IPS-18a (cell line): ENCODE results near the gene INPP5A.
"Not testable (repeated sequence)": the region's sequence is repeated elsewhere in the genome, so short reads cannot be mapped to it uniquely, and the experiment has no call there.

Experiments used
- H3K27ac ChIP-seq: one replicate; pipeline ENCODE4 v1.5.1; 2013; ENCODE audit warnings: low read length
- H3K27me3 ChIP-seq: one replicate; pipeline ENCODE4 v1.6.1; 2013; ENCODE audit warnings: mild to moderate bottlenecking, low read length; ENCODE audit not compliant: control insufficient read depth, insufficient read depth
- H3K36me3 ChIP-seq: one replicate; pipeline ENCODE4 v1.6.1; 2013; ENCODE audit warnings: low read depth, low read length; ENCODE audit not compliant: control insufficient read depth
- H3K4me1 ChIP-seq: one replicate; pipeline ENCODE4 v1.6.1; 2013; ENCODE audit warnings: low read depth, low read length; ENCODE audit not compliant: control insufficient read depth
- H3K4me3 ChIP-seq: one replicate; pipeline ENCODE4 v1.5.1; 2013; ENCODE audit warnings: low read length
- H3K9ac ChIP-seq: one replicate; pipeline ENCODE4 v1.6.1; 2013; ENCODE audit warnings: mild to moderate bottlenecking, low read length, moderate library complexity
- H3K9me3 ChIP-seq: one replicate; pipeline ENCODE4 v1.6.1; 2013; ENCODE audit warnings: low read depth, low read length; ENCODE audit not compliant: control insufficient read depth

Gene INPP5A

DNA sequence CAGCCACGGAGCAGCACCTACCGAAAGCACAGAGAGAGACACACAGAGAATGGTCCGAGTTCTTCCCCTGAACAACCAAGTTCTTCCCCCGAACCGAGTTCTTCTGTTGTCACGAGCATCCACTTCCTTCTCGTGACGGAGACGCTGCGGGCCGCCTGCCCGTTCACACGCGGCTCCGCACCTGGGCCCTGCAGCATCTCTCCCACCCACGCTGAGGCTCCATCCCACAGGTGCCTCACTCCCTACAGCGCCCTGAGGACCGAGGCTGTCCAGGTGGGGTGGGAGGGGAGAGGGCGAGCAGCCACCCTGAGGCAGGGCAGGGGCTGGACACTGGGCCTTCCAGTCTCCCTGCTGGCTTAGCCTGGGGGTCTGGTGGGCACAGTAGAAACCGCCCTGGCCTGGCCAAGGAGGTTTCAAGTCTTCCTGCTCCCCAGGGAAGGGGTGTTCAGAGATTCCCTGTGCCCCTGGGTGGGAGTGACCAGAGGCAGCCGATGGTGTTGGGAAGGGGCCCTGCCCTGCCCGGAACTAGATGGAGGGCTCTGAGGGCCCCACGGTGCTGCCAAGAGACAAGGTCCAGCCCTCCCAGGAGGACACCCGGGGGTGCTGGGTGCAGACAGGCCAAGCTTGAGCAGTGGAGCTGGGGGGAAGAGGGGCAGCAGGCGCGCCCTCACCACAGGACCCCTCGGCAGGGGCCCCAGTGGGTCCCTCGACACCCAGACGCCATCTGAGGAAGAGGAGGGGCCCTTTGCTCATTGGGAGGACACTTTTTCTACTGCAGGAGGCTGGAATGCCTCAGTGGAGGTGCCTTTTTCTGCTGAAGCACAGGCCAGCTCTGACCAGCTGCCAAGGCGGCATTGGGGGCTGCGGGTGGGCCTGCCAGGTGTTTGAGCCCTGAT lies 253.6 kb downstream of the INPP5A start:
- H3K9me3 ChIP-seq = no peaks in the 10 kb centered on the region
- H3K36me3 ChIP-seq = no peaks in the 10 kb centered on the region
- H3K27ac ChIP-seq = no peak overlapping the region
- peaks cover 56% of the 10 kb centered on the region for H3K27me3 ChIP-seq
- H3K9ac ChIP-seq = no peak overlapping the region
- no peaks in the 10 kb centered on the region for H3K4me1 ChIP-seq
- no peak overlapping the region for H3K4me3 ChIP-seq

DNA sequence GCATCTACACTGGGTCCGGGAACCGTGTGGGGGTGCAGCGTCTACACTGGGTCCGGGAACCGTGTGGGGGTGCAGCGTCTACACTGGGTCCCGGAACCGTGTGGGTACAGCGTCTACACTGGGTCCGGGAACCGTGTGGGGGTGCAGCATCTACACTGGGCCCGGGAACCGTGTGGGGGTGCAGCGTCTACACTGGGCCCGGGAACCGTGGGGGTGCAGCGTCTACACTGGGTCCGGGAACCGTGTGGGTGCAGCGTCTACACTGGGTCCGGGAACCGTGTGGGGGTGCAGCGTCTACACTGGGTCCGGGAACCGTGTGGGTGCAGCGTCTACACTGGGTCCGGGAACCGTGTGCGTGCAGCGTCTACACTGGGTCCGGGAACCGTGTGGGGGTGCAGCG lies 254.5 kb downstream of the INPP5A start:
- not testable (repeated sequence) for H3K4me1 ChIP-seq, H3K4me3 ChIP-seq, H3K36me3 ChIP-seq, H3K9me3 ChIP-seq, H3K9ac ChIP-seq, H3K27ac ChIP-seq
- peaks cover 47% of the 10 kb centered on the region for H3K27me3 ChIP-seq

DNA sequence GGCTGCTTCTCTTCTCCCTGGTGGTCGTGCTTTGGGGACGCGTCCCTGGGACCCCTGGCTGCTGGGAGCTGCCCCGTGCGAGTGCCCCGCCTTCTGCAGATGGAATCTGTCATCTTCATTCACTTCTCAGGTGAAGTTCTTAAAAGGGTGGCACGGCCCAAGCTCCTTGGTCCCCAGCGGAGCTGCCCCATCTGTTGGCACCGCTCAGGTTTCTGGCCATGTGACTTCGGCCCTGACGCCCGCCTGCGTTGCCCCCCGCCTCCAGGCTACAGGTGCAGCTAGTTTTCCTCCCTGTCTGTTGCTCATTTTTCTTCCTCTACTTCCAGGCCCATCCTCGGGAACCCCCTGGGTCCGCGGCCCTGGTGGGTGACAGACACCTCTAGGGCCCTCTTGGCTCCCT lies 255.2 kb downstream of the INPP5A start:
- Histone ChIP-seq H3K27ac (no peak overlapping the region), H3K27me3 (peaks cover 40% of the 10 kb centered on the region), H3K4me3 (no peak overlapping the region), H3K4me1 (no peaks in the 10 kb centered on the region), H3K9me3 (no peaks in the 10 kb centered on the region), H3K9ac (no peak overlapping the region), H3K36me3 (no peaks in the 10 kb centered on the region)

DNA sequence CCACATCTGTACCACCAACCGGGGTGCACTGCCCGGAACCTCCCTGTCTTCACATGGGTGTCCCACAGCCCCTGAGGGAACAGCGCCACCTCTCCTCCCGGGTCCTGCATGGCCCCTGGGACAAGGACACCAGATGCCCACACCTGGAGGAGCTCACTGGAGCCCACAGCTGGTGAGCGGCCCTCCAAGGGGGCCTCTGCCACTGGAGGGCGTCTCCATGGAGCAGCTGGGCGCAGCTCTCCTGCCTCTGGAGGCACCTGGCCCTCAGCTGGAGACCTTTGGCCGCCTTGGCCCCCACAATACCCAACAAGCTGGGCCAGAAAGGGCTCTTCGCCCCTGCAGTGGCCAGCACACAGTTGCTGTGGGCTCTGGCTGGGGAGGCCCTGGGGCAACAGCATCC lies 255.6 kb downstream of the INPP5A start:
- H3K9me3 ChIP-seq = no peaks in the 10 kb centered on the region
- H3K4me1 ChIP-seq = no peaks in the 10 kb centered on the region
- no peak overlapping the region for H3K9ac ChIP-seq
- H3K4me3 ChIP-seq = no peak overlapping the region
- no peaks in the 10 kb centered on the region for H3K36me3 ChIP-seq
- H3K27me3 ChIP-seq = peaks cover 36% of the 10 kb centered on the region
- no peak overlapping the region for H3K27ac ChIP-seq

DNA sequence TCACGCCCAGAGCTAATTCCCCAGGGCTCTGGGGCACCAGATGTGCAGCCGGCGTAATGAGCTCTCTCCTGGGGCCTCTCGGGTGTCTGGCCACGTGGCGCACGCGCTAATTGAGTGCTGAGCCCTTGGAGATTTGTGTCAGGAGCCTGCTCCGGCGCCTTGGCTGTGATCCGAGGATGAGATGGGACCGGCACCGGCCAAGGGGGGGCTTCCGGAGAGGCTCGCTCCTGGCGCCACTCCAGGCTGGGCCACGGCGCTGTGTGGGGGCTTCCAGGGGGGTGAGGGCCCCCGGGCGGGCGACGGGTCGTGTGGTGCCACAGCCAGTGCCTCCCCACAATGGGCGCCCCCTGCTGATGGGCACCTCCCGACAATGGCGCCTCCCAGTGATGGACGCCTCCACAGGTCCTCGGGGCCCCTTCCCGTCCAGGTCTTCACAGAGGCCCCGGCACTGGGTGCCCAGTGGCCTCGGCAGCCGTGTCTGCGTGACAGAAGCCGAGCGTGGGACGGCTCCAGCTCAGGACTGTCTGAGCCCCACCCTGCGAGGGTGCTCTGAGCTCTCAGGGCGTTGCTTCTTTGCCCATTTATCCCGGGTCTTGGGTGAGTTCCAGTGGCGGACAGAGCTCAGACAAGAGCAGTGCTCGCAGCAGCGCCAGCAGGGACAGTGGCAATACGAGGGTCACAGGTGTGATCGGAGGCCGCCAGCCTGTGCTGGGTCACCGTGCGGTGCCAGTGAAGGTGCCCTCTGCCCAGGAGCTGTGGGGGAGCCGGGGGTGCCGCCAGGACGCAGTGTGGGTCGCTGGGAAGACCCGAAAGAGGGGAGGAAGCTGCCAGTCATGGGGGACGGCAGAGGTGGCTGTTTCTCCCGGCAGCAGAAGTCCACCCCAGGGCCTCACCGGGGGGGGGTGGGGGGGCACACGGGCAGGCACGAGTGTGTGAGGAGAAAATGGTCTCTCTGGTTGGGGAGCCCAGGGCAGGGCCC lies 256.6 kb downstream of the INPP5A start:
- H3K9me3 ChIP-seq = no peaks in the 10 kb centered on the region
- no peaks in the 10 kb centered on the region for H3K4me1 ChIP-seq
- H3K9ac ChIP-seq = no peak overlapping the region
- no peak overlapping the region for H3K4me3 ChIP-seq
- H3K36me3 ChIP-seq = no peaks in the 10 kb centered on the region
- H3K27me3 ChIP-seq = peaks cover 26% of the 10 kb centered on the region
- no peak overlapping the region for H3K27ac ChIP-seq

DNA sequence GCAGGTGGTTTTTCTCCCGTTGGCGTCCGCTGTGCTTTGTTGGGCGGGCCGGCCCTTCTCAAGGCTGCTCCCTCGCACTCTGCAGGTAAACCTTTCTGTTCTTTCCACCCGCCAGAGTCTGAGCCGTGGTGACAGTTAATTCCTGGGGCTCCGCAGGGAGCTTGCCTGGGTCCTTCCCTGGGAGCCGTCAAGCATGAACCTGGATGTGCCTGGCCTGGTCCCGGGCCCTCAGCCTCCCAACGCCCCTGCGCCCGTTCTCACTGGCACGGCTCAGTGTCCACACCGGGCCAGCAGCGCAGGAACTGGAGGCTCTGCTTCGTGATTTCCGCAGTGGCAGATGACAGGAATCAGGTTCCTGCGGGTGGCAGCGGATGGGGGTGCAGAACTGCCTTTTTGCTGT lies 259.3 kb downstream of the INPP5A start:
- no peaks in the 10 kb centered on the region for H3K36me3 ChIP-seq
- no peaks in the 10 kb centered on the region for H3K27me3 ChIP-seq
- no peaks in the 10 kb centered on the region for H3K4me1 ChIP-seq
- H3K4me3 ChIP-seq = no peak overlapping the region
- H3K9ac ChIP-seq = no peak overlapping the region
- H3K9me3 ChIP-seq = no peaks in the 10 kb centered on the region
- H3K27ac ChIP-seq = no peak overlapping the region

DNA sequence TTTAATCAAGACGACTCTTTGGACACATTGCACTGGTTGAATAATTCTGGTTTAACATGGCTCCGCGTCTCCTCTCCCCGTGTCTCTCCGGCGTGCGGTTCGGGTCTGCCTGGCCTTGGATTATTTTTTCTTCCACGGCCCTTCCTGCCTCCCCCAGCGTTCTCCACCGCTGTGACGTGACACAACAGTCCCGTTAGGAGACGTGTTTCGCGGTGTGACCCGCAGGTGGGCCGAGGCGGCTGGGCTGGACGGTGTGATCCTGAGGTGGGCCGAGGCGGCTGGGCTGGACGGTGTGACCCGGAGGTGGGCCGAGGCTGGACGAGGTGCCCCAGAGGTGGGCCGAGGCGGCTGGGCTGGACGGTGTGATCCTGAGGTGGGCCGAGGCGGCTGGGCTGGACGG lies 260.4 kb downstream of the INPP5A start:
- H3K4me1 ChIP-seq, H3K27ac ChIP-seq: not testable (repeated sequence)

DNA sequence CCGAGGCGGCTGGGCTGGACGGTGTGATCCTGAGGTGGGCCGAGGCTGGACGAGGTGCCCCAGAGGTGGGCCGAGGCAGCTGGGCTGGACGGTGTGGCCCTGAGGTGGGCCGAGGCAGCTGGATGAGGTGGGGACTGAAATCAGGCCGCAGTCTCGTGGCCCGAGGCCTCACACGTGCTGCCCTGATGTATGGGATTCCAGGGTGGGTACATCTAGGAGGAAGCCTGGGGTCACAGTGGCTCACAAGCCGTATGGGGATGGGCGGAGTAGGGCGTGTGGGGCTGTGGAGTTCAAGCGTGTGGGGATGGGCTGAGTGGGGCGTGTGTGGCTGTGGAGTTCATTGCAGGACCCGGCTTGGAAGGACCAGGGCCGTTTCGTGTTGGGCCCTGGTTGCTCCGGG lies 260.8 kb downstream of the INPP5A start:
- Histone ChIP-seq H3K4me1 (no peaks in the 10 kb centered on the region), H3K9me3 (no peaks in the 10 kb centered on the region), H3K36me3 (no peaks in the 10 kb centered on the region), H3K27ac (no peak overlapping the region), H3K4me3 (no peak overlapping the region), H3K27me3 (no peaks in the 10 kb centered on the region), H3K9ac (no peak overlapping the region)

More for the DNA sequence above, 260.4 kb downstream of the INPP5A start:
- not testable (repeated sequence) for H3K36me3 ChIP-seq, H3K4me3 ChIP-seq, H3K9ac ChIP-seq, H3K27me3 ChIP-seq, H3K9me3 ChIP-seq

DNA sequence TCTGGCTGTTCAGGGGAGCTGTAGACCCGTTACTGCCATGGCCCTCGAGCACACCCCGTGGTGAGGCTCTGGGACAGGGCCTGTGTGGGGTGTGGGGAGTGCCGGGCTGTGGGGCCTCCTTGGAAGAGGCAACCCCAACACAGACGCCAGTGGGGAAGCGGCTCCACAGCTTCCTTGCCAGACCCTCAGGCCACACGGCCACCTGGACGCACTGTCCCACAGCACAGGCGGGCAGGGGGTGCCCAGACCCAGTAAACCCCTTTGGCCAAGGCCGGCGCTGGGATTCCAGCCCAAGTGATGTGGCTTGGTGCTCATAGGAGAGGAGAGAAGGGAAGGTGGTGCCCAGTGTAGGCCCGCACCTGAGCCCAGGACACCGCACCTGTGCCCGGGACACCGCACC lies 261.3 kb downstream of the INPP5A start:
- Histone ChIP-seq H3K4me1 (no peaks in the 10 kb centered on the region), H3K9me3 (no peaks in the 10 kb centered on the region), H3K9ac (no peak overlapping the region), H3K4me3 (no peak overlapping the region), H3K27ac (no peak overlapping the region), H3K27me3 (no peaks in the 10 kb centered on the region), H3K36me3 (no peaks in the 10 kb centered on the region)

DNA sequence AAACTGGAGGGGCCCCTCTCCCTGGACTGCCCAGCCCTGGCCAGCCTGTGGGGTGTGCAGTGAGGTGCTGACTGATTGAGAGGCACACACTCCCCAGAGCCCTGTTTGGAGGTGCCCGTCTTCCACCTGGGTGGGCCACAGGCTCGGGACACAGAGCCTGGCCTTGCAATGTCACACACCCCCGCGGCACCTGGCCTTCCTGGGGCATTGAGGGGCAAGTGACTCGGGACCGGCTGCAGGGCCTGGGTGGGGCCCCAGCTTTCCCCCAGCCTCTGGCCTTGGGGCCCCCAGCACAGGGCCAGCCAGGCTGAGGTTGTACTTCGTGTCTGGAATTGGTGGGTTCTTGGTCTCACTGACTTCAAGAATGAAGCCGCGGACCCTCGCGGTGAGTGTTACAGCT lies 262.3 kb downstream of the INPP5A start:
- H3K4me3 ChIP-seq = no peak overlapping the region
- no peak overlapping the region for H3K9ac ChIP-seq
- no peaks in the 10 kb centered on the region for H3K4me1 ChIP-seq
- no peak overlapping the region for H3K27ac ChIP-seq
- H3K27me3 ChIP-seq = no peaks in the 10 kb centered on the region
- H3K36me3 ChIP-seq = no peaks in the 10 kb centered on the region
- H3K9me3 ChIP-seq = no peaks in the 10 kb centered on the region

DNA sequence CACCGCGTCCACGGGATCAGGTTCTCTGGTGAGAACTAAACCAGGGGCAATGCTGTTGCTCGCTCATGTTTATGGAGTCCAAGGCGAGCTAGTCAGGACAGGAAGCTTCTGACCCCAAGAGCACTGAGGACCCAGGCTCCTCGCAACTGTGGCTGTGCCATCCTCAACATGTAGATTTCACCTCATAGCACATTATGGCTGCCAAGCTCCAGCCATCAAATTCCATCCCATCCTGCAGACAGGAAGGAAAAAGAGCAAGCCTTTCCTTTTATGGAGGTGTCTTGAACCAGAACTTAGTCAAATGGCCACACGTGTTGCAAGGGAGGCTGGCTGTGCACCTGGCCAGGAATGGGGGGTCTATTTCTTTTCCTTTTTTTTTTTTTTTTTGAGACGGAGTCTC lies 264.5 kb downstream of the INPP5A start:
- no peak overlapping the region for H3K27ac ChIP-seq
- H3K4me3 ChIP-seq = no peak overlapping the region
- H3K9ac ChIP-seq = no peak overlapping the region
- no peaks in the 10 kb centered on the region for H3K27me3 ChIP-seq
- H3K4me1 ChIP-seq = no peaks in the 10 kb centered on the region
- no peaks in the 10 kb centered on the region for H3K36me3 ChIP-seq
- H3K9me3 ChIP-seq = no peaks in the 10 kb centered on the region
